IPS-NIHi7 (cell line): ENCODE results near the gene SLC28A3.

Experiments
- DNase-seq: peaks from one replicate; pipeline ENCODE4 v3.0.0; 2012; ENCODE audit warnings: mixed read lengths; ENCODE audit errors: extremely low spot score

Gene SLC28A3

GRCh38 chr9:84339503-84339902 is 1.1 kb downstream of the SLC28A3 start:
- no peak for DNase-seq

- no peak for DNase-seq
Observed at GRCh38 chr9:84338792-84339191, 1.8 kb downstream of the SLC28A3 start.

- no peak for DNase-seq
Observed at GRCh38 chr9:84337252-84337651, 3.3 kb downstream of the SLC28A3 start.

DNA sequence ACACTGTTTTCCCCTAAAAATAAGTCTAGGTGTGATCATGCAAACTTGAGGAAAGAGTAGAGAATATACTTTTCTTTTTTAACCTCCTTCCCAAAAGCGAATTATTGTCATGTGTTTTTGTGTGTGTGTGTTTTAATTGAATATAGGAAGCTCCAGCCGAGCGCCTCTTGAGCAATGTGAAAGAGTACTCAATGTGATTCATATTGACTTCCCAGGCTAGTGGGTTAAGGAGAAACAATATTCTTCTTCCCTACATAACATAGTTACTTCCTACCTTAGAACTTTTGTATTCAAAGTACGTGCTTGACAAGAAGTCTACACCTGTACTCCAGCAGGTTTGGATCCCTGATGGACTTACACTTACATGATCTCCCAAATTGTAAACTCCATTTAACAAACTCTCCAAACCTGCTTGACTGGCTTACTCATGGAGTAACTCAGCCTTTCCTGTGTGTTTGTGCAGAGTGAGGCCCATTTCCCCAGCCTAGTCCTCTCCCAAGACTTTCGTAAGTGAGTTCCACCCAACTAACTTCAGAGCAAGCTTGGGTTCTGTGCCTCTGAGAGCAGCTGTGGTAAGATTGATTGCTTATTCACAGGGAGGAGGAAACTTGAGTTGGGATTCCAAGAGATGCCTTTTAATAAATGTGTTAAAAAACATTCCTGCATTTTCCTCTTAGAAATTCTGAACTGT is 9.3 kb downstream of the SLC28A3 start:
- no peak for DNase-seq

DNA sequence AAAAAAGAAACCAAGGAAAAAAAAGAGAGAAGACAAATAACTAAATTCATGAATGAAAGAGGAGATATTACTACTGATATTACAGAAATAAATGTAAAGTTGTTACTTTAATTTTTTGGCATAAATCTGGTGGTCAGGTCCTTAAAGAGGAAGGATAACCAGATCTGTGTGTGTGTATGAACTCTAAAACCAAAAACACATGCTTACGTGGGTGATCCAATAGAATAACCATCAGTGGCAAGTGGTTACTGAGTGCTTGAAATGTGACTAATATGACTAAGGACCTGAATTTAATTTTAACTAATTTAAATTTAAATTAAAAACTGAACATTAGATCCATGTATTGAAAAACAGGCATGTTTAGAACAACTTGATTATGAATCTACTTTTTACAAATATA is 10.3 kb downstream of the SLC28A3 start:
- no peak for DNase-seq

DNA sequence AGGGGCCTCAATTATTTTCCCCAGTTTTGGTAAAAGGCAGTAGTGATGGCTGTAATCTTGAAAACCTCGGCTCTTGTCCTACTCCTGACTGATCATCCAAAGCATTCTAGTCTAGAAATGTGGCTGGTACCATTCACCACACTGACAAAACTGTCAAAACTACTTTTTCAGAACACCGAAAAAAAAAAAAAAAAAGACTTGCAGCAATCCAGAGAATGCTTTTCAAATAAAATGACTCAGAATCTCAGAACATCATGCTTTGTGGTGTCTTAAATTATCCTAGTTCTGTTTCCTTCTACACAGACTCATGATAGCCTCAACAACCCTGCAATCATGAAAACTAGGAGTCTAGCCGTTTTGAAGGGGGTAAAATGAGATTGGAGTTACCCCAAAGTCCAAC is 13.4 kb downstream of the SLC28A3 start:
- DNase-seq: no peak

DNA sequence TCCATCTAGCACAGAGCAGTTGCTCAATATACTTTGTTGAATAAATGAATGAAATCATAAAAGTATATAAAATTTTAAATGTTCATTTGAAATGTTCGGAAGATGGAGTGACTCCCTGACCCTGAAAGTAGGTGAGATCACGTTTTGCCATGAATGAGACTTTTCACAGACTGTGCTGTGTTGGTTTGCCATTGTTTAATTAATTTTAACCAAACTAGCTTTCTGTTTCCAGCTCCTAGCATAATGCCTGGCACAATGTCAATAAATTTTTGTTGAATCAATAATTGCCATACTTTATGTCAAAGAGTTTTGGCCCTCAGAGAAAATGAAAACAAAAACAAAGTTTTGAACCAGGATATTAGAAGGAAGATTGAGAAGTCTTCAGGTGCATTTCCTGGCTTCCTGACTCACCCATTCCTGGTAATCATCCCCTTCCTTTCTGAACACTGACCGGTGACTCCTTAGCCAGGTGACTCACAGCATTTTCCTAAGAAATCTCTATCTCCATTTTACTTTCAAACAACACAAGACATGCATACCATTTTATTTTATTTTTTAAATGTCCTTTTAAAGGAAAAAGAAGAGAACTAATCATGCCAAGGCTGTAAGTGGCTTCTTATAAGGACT is 15.1 kb downstream of the SLC28A3 start:
- no peak for DNase-seq

GRCh38 chr9:84324811-84325210 is 15.7 kb downstream of the SLC28A3 start:
- no peak for DNase-seq

DNA sequence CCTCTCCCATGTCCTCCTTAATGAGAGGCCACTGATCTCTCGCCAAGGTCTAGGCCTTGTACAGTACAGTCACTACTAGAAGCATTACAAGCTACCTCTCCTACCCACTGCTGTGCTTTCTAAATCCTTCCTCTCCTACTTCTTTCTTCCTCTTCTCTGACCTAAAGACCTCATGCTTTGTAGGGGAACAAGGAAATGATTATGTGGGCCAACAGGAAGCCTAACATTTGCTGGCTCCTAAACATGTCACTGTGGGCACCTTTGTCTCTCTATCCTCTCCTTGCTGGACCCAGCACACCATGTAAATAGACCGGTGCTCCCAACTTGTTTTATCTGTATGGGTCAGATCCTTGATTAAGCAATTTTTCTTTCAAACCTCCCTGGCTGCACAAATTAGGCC is 16.7 kb downstream of the SLC28A3 start:
- DNase-seq: no peak

DNA sequence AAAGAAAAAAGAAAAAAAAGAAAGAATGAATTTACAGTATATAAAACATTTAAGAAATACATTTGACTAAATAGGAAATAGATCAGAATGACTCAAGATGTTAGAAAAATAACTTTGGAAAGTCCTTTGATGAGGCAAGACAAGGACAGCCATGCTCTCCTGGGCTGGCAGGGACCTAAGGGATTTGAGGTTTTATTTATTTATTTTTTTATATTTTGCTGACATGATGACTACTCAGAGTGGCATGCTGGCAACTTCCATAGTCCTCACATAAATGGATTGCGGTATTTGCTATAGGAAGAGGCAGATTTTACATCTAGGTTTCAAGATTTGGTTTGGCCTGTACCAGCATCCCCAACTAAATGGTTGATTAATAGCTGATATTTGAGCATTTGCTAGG is 17.7 kb downstream of the SLC28A3 start:
- DNase-seq: no peak

DNA sequence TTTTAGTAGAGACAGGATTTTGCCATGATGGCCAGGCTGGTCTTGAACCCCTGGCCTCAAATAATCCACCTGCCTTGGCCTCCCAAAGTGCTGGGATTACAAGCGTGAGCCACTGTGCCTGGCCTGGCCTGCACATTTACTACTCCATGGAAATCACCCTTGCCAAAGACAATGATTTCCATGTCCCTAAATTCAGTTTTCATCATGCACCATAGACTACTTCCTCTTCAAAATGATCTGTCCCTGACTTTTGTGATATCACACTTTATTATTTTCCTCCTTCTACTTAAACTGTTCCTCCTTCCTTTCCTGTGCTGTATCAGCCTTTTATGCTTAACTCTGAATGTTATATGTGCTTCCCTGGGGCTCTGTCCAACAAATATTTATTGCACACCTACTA is 20.3 kb downstream of the SLC28A3 start:
- DNase-seq: no peak

GRCh38 chr9:84319632-84320031 is 20.9 kb downstream of the SLC28A3 start:
- no peak for DNase-seq

GRCh38 chr9:84318981-84319380 is 21.6 kb downstream of the SLC28A3 start:
- no peak for DNase-seq

DNA sequence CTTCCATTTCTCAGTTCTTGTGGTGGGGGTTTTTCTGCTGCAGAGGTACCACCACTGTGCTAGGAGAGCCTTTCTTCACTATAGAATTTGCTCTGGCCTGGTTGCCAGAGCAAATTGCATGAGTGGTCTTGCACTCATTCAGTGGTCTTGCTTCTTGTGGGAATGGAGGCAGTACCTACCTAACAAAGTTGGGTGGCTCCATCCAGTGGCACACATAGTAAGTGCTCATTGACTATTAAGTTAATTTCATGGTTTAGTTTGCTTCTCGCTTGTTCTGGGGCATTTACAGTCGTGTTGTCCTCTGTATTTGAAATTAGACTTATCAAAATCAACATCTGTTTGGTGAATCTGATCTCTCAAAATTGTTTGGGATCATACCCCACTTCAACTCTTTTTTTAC is 23.0 kb downstream of the SLC28A3 start:
- DNase-seq: no peak

DNA sequence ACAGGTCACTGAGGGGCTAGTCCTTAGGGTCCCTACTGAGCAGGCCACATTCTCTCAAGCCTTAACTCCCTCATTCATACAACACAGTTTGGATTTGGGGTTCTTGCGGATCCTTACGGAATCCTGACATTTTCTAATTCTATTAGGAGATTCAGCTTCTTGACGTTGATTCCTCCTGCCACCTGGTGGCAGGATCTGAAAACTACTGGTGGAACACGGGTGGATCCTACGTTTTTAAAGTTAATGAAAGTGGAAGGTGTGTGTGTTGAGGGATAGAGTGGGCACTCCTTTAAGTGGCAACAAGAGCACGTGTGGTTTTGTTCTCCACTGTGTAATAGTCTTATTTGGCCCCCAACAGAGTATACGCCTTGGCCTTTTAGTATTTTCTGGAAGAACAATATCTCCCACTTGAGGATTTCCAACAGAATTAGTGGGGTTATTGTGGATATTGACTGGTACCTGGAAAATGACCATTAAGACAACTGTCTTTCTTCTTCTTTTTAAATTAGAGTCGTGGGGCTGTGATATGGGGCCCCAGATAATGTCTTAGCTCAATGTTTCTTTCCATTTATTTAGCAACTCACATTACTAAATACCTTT is 25.2 kb downstream of the SLC28A3 start:
- DNase-seq: peak; percentile 58

GRCh38 chr9:84314306-84314705 is 26.3 kb downstream of the SLC28A3 start:
- DNase-seq: no peak

GRCh38 chr9:84310883-84311282 is 29.7 kb downstream of the SLC28A3 start:
- no peak for DNase-seq

GRCh38 chr9:84305497-84306131 is 34.9 kb downstream of the SLC28A3 start:
- DNase-seq: no peak

DNA sequence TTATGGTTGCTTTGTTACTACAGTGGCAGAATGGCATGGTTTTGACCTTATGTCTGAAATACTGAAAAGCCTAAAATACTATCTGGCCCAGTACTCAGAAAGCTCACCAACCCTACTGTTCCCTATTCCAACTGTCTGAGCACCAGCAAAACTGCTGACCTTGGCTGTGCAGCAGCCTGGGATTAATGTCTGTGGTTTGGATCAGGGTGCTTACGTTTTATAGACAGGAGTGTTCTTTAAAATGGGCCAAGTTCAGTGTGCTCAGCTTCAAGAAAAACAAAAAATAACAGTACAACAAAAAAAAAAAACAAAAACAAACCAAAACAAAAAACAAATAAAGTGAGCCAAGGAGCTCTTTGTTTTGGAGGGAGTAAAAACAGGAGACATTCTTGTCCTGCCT is 36.4 kb downstream of the SLC28A3 start:
- no peak for DNase-seq

DNA sequence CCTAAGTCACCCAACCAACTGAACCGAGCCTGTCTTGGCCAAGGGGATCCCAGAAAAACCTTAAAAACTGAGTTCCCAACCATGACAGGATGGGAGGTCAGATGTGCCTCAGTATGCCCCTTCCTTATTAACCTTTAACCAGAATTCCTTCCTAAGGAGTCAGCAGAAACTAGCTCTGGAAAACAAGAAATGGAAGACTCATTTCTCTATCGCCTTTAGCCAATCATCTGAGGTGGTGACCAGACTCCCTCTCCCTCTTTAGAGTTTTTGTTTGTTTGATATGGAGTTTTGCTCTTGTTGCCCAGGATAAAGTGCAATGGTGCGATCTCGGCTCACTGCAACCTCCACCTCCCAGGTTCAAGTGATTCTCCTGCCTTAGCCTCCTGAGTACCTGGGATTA is 37.5 kb downstream of the SLC28A3 start:
- DNase-seq: no peak

DNA sequence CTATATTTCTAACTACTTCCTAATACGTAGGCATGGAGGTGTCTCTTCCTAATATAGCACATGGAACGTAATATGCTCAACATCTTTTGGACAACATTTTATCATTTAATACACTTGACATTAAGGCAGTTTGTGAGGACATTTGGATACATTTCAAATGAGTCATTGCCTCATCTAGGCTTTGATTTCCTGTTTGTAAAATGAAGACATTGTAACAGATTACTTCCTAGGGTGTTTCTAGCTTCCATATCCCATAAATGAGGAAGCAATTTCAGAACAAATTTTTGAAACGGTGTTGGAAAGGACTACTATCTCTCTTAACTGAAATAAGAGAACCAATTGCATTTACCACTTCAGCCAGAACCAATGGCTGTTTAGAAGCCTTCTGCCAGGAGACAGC is 38.7 kb downstream of the SLC28A3 start:
- no peak for DNase-seq

GRCh38 chr9:84300271-84300670 is 40.3 kb downstream of the SLC28A3 start:
- DNase-seq: peak; percentile 27
